ENCODE data around the gene SNRPA.
A peak's percentile ranks its signal among the peaks of the same experiment; 100 is the strongest.

SNRPA gene

DNA sequence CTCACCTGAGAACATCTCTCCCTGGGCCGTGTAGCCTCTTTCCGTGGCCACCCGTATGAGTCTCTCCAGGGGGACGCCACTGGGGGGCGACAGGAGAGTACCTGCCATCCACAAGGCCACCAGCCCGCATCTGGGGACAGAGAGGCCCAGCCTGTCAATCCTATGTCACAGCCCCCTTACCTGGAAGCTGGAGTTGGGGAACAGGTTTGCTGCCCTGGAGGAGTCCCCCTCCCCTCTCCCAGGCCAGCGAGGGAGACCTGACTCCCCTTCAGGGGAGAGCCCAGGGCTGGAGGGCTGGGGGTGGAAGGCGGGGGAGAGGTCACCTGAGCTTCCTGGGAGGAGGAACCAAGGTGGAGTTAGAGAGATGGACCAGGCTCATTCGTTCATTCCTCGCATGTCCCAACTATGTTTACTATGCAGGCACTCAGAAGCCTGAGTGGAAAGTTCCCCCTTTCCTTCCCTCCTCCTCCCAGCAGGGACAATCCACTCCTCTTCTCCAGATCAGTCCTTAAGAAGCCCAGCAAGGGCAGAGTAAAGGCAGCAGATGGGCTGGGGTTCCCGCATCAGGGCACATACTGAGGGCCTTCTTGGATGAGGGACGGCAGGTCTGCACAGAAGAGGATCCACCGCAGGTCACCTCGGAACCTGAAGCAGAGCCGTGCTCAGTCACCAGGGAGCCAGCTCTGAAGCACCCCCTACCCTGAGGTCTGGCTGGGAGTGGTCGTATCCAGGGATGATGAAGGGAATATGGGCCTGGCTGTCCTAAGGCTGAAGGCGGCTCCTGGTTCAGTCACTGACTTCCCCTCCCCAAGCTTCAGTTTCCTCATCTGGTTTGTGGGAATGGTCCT is 6.2 kb upstream of the SNRPA start:
- H3K27me3 Mint-ChIP-seq = no peaks in the 10 kb centered on the region
- H3K9me3 Mint-ChIP-seq = no peaks in the 10 kb centered on the region
- ATAC-seq (ENCODE audit: low read depth) (peak; percentile 32), DNase-seq (ENCODE audit: low spot score in 2 of 2) (no peak)
- peaks cover 16% of the 10 kb centered on the region for H3K4me1 Mint-ChIP-seq
- no peaks in the 10 kb centered on the region for H3K36me3 Mint-ChIP-seq
- no peak overlapping the region for H3K4me3 Mint-ChIP-seq
- no peak overlapping the region for H3K27ac Mint-ChIP-seq

GRCh38 chr19:40745402-40745780 is 5.6 kb upstream of the SNRPA start:
- Mint-ChIP-seq H3K27me3 (no peaks in the 10 kb centered on the region), H3K27ac (no peak overlapping the region), H3K36me3 (no peaks in the 10 kb centered on the region), H3K4me3 (no peak overlapping the region), H3K4me1 (peaks cover 22% of the 10 kb centered on the region), H3K9me3 (no peaks in the 10 kb centered on the region)
- no peak for ATAC-seq (ENCODE audit: low read depth)
- DNase-seq (ENCODE audit: low spot score in 2 of 2) = no peak

GRCh38 chr19:40747536-40747935 is 3.5 kb upstream of the SNRPA start:
- Mint-ChIP-seq H3K27ac (no peak overlapping the region), H3K9me3 (no peaks in the 10 kb centered on the region), H3K27me3 (no peaks in the 10 kb centered on the region), H3K4me3 (no peak overlapping the region), H3K36me3 (peaks cover under 1% of the 10 kb centered on the region), H3K4me1 (peaks cover 24% of the 10 kb centered on the region)
- ATAC-seq (ENCODE audit: low read depth) = no peak
- DNase-seq (ENCODE audit: low spot score in 2 of 2) = no peak

DNA sequence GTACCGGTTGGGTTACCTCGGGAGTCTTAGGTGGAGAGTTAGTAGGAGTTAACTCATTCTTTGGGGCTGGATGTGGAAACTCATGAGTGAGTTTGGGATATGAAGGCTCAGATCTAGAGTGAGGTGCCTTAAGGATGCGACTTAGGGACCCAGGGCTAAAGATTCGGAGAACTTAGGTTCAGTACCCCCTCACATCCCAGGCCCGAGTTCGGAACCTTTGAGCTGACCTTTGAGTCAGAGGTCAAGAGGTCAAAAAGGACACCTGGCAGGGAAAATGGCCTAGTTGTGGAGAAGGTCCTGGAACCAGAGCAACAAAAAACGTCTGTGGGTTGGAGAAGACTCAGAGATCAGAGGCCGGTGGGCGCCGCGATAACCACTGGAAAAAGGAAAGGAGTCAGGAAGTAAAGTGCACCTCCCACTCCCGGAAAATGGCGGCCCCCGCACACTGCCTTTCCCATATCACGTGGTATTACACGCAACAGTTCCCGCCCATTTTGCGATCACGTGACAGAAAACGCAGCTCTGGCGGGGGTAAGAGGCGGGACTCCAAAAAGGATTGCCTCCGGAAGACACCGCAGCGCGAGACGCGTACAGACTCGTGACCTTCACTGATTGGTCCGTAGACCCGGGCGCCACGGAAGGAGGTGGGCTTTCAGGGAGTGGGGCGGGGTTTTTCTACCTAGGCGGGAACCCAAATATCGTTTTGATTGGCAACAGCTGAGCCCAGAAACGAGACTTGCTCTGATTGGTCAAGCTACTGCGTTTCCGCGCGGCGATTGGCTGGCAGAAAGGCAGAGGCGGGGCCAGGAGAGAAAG is 737 bp upstream of the SNRPA start, which contains the start of gene ACTMAP:
TSS of gene ACTMAP (minus strand) at position 420 of the 816 bp plus-strand sequence. CDS start 674 bp downstream, outside the sequence.
- ATAC-seq (ENCODE audit: low read depth) = peak; percentile 84
- Mint-ChIP-seq H3K27me3 (no peaks in the 10 kb centered on the region), H3K4me1 (peaks cover 37% of the 10 kb centered on the region), H3K9me3 (no peaks in the 10 kb centered on the region), H3K27ac (peak within 1 kb of the TSS; percentile 95), H3K4me3 (peak within 1 kb of the TSS; percentile 100), H3K36me3 (peaks cover 5% of the 10 kb centered on the region)
- DNase-seq (ENCODE audit: low spot score in 2 of 2) = peak; percentile 98 to 99

DNA sequence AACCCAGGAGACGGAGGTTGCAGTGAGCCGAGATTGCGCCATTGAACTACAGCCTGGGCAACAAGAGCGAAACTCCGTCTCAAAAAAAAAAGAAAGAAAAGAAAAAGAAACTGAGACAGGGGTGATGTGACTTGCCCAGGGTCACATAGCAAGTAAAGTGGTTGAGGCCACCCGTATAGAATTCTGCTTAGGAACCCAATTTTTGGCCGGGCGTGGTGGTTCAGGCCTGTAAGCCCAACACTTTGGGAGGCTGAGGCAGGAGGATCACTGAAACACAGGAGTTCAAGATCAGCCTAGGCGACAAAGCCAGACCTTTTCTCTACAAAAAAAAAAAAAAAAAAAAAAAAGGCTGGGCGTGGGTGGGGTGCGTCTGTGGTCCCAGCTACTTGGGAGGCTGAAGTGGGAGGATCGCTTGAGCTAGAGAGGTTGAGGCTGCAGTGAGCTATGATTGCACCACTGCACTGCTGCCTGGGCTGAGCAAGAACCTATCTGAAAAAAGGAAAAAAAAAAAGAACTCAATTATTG is 1.3 kb downstream of the SNRPA start:
- H3K36me3 Mint-ChIP-seq = peaks cover 15% of the 10 kb centered on the region
- no peaks in the 10 kb centered on the region for H3K9me3 Mint-ChIP-seq
- H3K27me3 Mint-ChIP-seq = no peaks in the 10 kb centered on the region
- H3K4me3 Mint-ChIP-seq = peak overlapping the region; percentile 100
- peak overlapping the region; percentile 95 for H3K27ac Mint-ChIP-seq
- DNase-seq (ENCODE audit: low spot score in 2 of 2) (no peak), ATAC-seq (ENCODE audit: low read depth) (no peak)
- peaks cover 51% of the 10 kb centered on the region for H3K4me1 Mint-ChIP-seq

GRCh38 chr19:40754611-40755247 is 3.7 kb downstream of the SNRPA start:
- no peak for ATAC-seq (ENCODE audit: low read depth)
- H3K36me3 Mint-ChIP-seq = peaks cover 22% of the 10 kb centered on the region
- H3K27ac Mint-ChIP-seq = peak overlapping the region; percentile 51

GRCh38 chr19:40755248-40755624 is 4.2 kb downstream of the SNRPA start:
- Mint-ChIP-seq H3K36me3 (peaks cover 25% of the 10 kb centered on the region), H3K27ac (peak overlapping the region; percentile 51), H3K4me3 (peak overlapping the region; percentile 79), H3K27me3 (no peaks in the 10 kb centered on the region), H3K9me3 (no peaks in the 10 kb centered on the region), H3K4me1 (peaks cover 35% of the 10 kb centered on the region)
- no peak for ATAC-seq (ENCODE audit: low read depth)
- no peak for DNase-seq (ENCODE audit: low spot score in 2 of 2)

More at GRCh38 chr19:40754611-40755247, 3.7 kb downstream of the SNRPA start:
- Mint-ChIP-seq H3K4me3 (peak overlapping the region; percentile 79), H3K27me3 (no peaks in the 10 kb centered on the region), H3K4me1 (peaks cover 39% of the 10 kb centered on the region), H3K9me3 (no peaks in the 10 kb centered on the region)
- DNase-seq (ENCODE audit: low spot score in 2 of 2) = no peak

GRCh38 chr19:40755791-40756190 is 4.8 kb downstream of the SNRPA start:
- H3K4me3 Mint-ChIP-seq = peak overlapping the region; percentile 79
- DNase-seq (ENCODE audit: low spot score in 2 of 2) (no peak), ATAC-seq (ENCODE audit: low read depth) (no peak)
- H3K4me1 Mint-ChIP-seq = peaks cover 34% of the 10 kb centered on the region
- no peak overlapping the region for H3K27ac Mint-ChIP-seq
- H3K27me3 Mint-ChIP-seq = no peaks in the 10 kb centered on the region
- peaks cover 28% of the 10 kb centered on the region for H3K36me3 Mint-ChIP-seq
- H3K9me3 Mint-ChIP-seq = no peaks in the 10 kb centered on the region

GRCh38 chr19:40756502-40757110 is 5.6 kb downstream of the SNRPA start:
- no peaks in the 10 kb centered on the region for H3K27me3 Mint-ChIP-seq
- DNase-seq (ENCODE audit: low spot score in 2 of 2) = no peak
- peaks cover 32% of the 10 kb centered on the region for H3K4me1 Mint-ChIP-seq
- peak overlapping the region; percentile 19 for H3K27ac Mint-ChIP-seq
- peak overlapping the region; percentile 2 for H3K4me3 Mint-ChIP-seq
- ATAC-seq (ENCODE audit: low read depth) = no peak
- peaks cover 31% of the 10 kb centered on the region for H3K36me3 Mint-ChIP-seq
- H3K9me3 Mint-ChIP-seq = no peaks in the 10 kb centered on the region

- ATAC-seq (ENCODE audit: low read depth) = no peak
- H3K27ac Mint-ChIP-seq = no peak overlapping the region
- peaks cover 28% of the 10 kb centered on the region for H3K4me1 Mint-ChIP-seq
- no peaks in the 10 kb centered on the region for H3K9me3 Mint-ChIP-seq
- DNase-seq (ENCODE audit: low spot score in 2 of 2) = no peak
- no peak overlapping the region for H3K4me3 Mint-ChIP-seq
- H3K36me3 Mint-ChIP-seq = peaks cover 47% of the 10 kb centered on the region
- no peaks in the 10 kb centered on the region for H3K27me3 Mint-ChIP-seq
Measured at GRCh38 chr19:40758491-40758890, 7.5 kb downstream of the SNRPA start.

DNA sequence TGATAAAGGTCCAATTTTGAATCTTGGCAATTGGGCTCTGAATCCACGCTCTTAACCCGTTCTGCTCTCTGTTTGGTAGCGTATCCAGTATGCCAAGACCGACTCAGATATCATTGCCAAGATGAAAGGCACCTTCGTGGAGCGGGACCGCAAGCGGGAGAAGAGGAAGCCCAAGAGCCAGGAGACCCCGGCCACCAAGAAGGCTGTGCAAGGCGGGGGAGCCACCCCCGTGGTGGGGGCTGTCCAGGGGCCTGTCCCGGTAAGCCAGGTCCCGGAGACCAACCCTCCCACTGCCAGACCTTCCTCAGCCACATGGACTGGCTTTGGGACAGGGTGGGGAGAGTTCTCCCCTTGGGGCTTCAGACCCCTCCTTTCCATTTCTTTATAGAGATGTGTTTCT is 8.3 kb downstream of the SNRPA start:
- ATAC-seq (ENCODE audit: low read depth) (no peak), DNase-seq (ENCODE audit: low spot score in 2 of 2) (no peak)
- Mint-ChIP-seq H3K4me1 (peaks cover 28% of the 10 kb centered on the region), H3K36me3 (peaks cover 54% of the 10 kb centered on the region), H3K9me3 (no peaks in the 10 kb centered on the region), H3K27ac (peak overlapping the region; percentile 48), H3K27me3 (no peaks in the 10 kb centered on the region), H3K4me3 (no peak overlapping the region)

DNA sequence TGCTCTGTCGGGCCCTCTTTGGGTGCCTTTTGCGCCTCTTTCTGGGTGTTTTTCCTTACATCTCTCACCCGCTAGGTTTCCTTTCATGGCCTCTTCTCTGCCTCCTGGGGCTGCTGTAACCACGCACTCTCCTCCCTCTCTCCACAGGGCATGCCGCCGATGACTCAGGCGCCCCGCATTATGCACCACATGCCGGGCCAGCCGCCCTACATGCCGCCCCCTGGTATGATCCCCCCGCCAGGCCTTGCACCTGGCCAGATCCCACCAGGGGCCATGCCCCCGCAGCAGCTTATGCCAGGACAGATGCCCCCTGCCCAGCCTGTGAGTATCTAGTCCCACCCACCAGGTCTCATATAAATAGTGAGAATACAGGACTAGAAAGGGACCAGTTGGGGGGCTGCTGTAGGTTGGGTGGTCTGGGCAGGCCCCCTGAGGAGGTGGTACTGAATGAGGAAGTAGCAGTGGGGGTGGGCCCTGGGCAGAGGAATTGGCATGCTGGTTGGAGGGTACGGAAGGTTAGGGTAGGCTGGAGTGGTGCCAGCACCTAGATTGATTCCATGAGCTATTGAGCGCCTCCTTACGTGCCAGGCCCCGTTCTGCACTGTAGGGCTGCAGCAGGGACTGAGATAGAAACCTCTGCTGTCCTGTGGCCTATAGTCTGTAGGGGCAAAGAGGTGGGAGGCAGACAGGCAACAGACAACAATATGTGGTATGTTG is 11.9 kb downstream of the SNRPA start:
- no peak overlapping the region for H3K4me3 Mint-ChIP-seq
- H3K4me1 Mint-ChIP-seq = peaks cover 6% of the 10 kb centered on the region
- no peak overlapping the region for H3K27ac Mint-ChIP-seq
- H3K27me3 Mint-ChIP-seq = no peaks in the 10 kb centered on the region
- DNase-seq (ENCODE audit: low spot score in 2 of 2) (no peak), ATAC-seq (ENCODE audit: low read depth) (no peak)
- H3K36me3 Mint-ChIP-seq = peaks cover 48% of the 10 kb centered on the region
- no peaks in the 10 kb centered on the region for H3K9me3 Mint-ChIP-seq

DNA sequence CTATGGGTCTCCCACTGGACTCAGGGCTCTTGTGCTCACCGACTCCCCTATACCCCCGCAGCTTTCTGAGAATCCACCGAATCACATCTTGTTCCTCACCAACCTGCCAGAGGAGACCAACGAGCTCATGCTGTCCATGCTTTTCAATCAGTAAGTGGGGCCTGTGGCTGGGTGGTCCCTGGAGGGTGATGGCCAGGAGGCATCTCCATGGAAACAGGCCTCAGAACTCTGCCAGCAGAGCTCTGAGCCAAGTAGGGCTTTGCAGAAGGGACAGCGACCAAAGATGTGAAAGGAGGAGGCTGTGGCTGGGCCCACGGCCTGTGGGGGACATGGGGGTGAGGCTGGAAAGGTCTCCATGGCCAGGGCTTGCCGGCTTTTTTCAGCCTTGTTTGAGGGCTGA is 12.5 kb downstream of the SNRPA start:
- no peaks in the 10 kb centered on the region for H3K27me3 Mint-ChIP-seq
- no peak overlapping the region for H3K4me3 Mint-ChIP-seq
- DNase-seq (ENCODE audit: low spot score in 2 of 2) = no peak
- H3K36me3 Mint-ChIP-seq = peaks cover 44% of the 10 kb centered on the region
- ATAC-seq (ENCODE audit: low read depth) = no peak
- H3K4me1 Mint-ChIP-seq = peaks cover 6% of the 10 kb centered on the region
- no peaks in the 10 kb centered on the region for H3K9me3 Mint-ChIP-seq
- no peak overlapping the region for H3K27ac Mint-ChIP-seq
